Thyroid gland (tissue), 4 donors: ENCODE results near the gene PCARE. TPM values are rescaled to one million over a fixed set of nuclear protein-coding genes. Genes with fewer than 3 reads are reported as not detected.

Experiments used
- DNase-seq, 2 donors: peaks; one replicate each; pipeline ENCODE4 v3.0.0-alpha.2; 2019
- H3K27ac ChIP-seq, 3 donors: fragments of 200-600 bp; sonication (generic); 1 replicate in 2 of 3; 2 replicates in 1 of 3; pipeline ENCODE4 v1.5.1; 2016 to 2019; ENCODE audit warnings: mild to moderate bottlenecking in 1 of 3, moderate library complexity in 1 of 3
- H3K27me3 ChIP-seq: fragments of 200-600 bp; sonication (generic); one replicate; pipeline ENCODE4 v1.5.1; 2019
- H3K36me3 ChIP-seq, 2 donors: fragments of 200-600 bp; sonication (generic); one replicate each; pipeline ENCODE4 v1.5.1; 2016 to 2019
- H3K4me1 ChIP-seq, 2 donors: fragments of 200-600 bp; sonication (generic); one replicate each; pipeline ENCODE4 v1.5.1; 2017 to 2019
- H3K4me3 ChIP-seq, 3 donors: fragments of 200-600 bp; sonication (generic); replicated peaks in 1 of 3; 1 replicate in 2 of 3; 2 replicates in 1 of 3; pipeline ENCODE4 v1.5.1; 2016; ENCODE audit warnings: mild to moderate bottlenecking in 1 of 3
- H3K9me3 ChIP-seq: fragments of 200-600 bp; sonication (generic); one replicate; pipeline ENCODE4 v1.5.1; 2017
- CTCF ChIP-seq, 6 experiments: fragments of 200-600 bp in 3 of 6; fragments of 450-650 bp in 3 of 6; sonication (generic) in 3 of 6; IDR thresholded peaks; one replicate each; pipeline ENCODE4 v1.5.1; 2016 to 2019; ENCODE audit warnings: antibody characterized with exemption in 6 of 6, mild to moderate bottlenecking in 2 of 6, inconsistent platforms in 1 of 6, moderate library complexity in 1 of 6
- POLR2A ChIP-seq, 2 donors: fragments of 450-650 bp; IDR thresholded peaks; one replicate each; pipeline ENCODE4 v1.6.1; 2017; ENCODE audit warnings: antibody characterized with exemption in 2 of 2, mild to moderate bottlenecking in 2 of 2, moderate library complexity in 1 of 2
- WGBS, 2 donors: methylation state at CpG; one replicate each; pipeline ENCODE4 v1.1.5; 2017; 5-methylcytosine and 5-hydroxymethylcytosine counted together
- intact Hi-C: fragments of 100-400 bp; cut with DNase I; formaldehyde crosslinking; loops from one replicate; pipeline ENCODE4 v1.15.1; 2023
- total RNA-seq, 4 donors: library from RNA; depleted of rRNA; stranded (reverse); fragments of >200 nt; gene quantifications; one replicate each; pipeline ENCODE4 v1.2.3, GENCODE V29; 2016

Gene PCARE
- total RNA-seq, 4 donors from 2014 or later = 0.11 TPM; not detected in 3

GRCh38 chr2:29068513-29068912 lies 5.8 kb downstream of the PCARE start:
- no peak overlapping the region for H3K27ac ChIP-seq
- no peaks in the 10 kb centered on the region for H3K27me3 ChIP-seq
- DNase-seq = peak; percentile 86 to 91
- WGBS, 2 donors = 33 to 50% methylated on average over 7 of the region's 7 CpGs
- intact Hi-C loops = no loop called here
- no peaks in the 10 kb centered on the region for H3K36me3 ChIP-seq
- H3K4me1 ChIP-seq = peaks cover 15 to 32% of the 10 kb centered on the region in 2 donors
- no peak for TF ChIP-seq POLR2A (IDR thresholded peaks at IDR 0.05)
- TF ChIP-seq CTCF (IDR thresholded peaks at IDR 0.05) = no peak
- no peaks in the 10 kb centered on the region for H3K9me3 ChIP-seq
- H3K4me3 ChIP-seq = no peak overlapping the region

DNA sequence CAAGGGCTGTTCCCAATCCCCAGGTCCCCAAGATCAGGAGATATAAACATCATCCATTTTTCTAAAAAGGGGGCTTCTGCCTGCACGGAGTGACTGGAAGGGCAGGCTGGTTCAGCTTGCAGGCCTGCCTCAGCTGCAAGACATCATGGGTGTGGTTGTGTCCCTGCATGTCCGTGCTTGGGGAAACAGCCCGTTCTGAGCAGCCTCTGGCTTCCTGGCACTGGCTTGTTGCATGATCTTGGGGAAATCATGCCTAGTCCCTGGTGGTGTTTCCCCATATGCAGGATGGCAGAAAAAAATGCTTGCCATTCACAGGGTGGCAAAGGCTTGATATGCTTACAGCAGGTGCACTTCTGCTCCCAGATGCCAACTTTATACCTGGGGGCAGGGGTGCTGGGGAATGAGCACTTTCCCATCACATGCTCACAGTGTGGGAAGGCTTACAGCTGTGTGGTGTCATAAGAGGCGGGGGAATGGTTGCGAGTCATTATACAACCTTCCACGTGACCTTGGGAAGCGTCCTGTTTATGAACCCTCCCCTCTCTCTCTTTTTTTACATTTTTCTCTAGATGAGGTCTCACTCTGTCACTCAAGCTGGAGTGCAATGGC lies 7.2 kb downstream of the PCARE start:
- no peaks in the 10 kb centered on the region for H3K27me3 ChIP-seq
- DNase-seq = no peak
- no peaks in the 10 kb centered on the region for H3K36me3 ChIP-seq
- H3K27ac ChIP-seq = peak overlapping the region in 1 of 3 donors; percentile 22
- intact Hi-C loops = no loop called here
- peaks cover 23 to 43% of the 10 kb centered on the region in 2 donors for H3K4me1 ChIP-seq
- 89 to 93% methylated on average over 5 to 7 of the region's 7 CpGs for WGBS, 2 donors
- TF ChIP-seq POLR2A (IDR thresholded peaks at IDR 0.05) (no peak), CTCF (IDR thresholded peaks at IDR 0.05) (no peak)
- no peak overlapping the region for H3K4me3 ChIP-seq
- no peaks in the 10 kb centered on the region for H3K9me3 ChIP-seq

DNA sequence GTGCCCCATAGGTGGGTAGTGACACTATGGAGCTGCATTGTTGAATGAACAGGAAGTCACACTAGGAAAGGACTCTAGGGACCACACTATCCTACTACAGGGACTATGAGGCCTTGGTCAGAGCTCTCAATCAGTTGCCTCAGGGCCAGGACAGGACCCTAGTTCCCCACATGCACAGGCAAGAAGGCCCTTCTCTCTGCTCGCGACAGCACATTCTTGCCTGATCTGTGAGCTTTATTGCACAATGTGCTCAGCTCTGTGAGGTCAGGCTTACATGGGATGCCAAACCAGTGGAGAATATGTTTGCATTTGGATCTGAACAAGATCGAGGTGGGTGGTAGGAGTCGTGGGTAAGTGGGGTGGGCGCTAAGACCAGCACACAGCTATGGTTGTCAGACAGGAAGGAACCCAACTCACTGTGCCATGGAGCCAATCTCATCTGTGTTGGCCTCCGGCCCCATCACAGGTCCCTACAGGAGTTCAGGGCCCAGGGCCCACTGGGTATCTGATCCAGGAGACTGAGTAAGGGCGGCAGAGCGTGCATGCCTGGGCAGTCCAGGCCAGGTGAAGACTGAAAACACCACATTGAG lies 8.0 kb downstream of the PCARE start:
- peak; percentile 31 for DNase-seq
- H3K4me1 ChIP-seq = peaks cover 23 to 43% of the 10 kb centered on the region in 2 donors
- H3K4me3 ChIP-seq = no peak overlapping the region
- TF ChIP-seq POLR2A (IDR thresholded peaks at IDR 0.05) = no peak
- TF ChIP-seq CTCF (IDR thresholded peaks at IDR 0.05) = no peak
- no peaks in the 10 kb centered on the region for H3K36me3 ChIP-seq
- intact Hi-C loops = no loop called here
- H3K27me3 ChIP-seq = no peaks in the 10 kb centered on the region
- H3K9me3 ChIP-seq = no peaks in the 10 kb centered on the region
- 67 to 79% methylated on average over 8 of the region's 8 CpGs for WGBS, 2 donors
- peak overlapping the region; percentile 22 to 82 (median 53) for H3K27ac ChIP-seq

DNA sequence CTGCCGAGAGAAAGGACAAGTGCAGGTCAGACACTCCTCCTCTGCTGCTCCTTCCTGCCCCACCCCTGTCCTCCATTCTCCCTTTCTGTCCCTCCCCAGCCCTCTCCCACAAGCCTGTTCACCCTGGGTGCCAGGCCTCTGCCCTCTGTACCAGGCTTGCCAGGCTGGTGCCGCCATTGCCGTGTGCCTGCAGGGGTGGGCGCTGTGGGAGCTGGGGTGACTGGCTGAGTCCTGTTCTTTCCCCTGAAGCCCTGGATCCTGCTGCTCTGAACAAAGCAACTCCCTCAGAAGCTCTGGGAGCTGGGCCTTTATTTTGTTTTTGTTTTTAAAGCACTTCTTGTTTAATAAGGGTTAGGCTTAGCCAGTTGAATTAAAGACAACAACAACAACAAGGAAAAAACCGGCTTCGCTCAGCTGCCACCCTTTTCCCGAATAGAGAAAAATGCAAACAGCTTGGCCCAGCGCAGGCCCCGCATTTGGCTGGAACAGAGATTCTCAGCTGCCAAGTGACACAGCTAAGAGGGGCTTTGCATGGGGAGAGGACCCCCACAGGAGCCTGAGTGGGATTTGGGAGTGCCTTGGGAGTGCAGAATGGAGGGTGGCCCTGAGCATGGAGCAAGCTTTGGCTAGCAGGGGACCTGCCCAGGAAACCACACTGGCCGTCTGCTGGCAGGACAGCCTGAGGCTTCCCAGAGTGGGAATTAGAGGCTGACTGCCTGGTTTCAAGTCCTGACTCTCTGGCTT lies 9.1 kb downstream of the PCARE start:
- Histone ChIP-seq H3K4me1 (peaks cover 23 to 43% of the 10 kb centered on the region in 2 donors), H3K9me3 (no peaks in the 10 kb centered on the region), H3K36me3 (no peaks in the 10 kb centered on the region), H3K4me3 (no peak overlapping the region), H3K27me3 (no peaks in the 10 kb centered on the region), H3K27ac (peak overlapping the region; percentile 78 to 84 (median 82))
- WGBS, 2 donors = 37 to 43% methylated on average over 9 to 10 of the region's 10 CpGs
- intact Hi-C loops = no loop called here
- peak; percentile 48 to 66 for DNase-seq
- TF ChIP-seq POLR2A (IDR thresholded peaks at IDR 0.05) (peak in 1 of 2 donors; percentile 9), CTCF (IDR thresholded peaks at IDR 0.05) (no peak)

DNA sequence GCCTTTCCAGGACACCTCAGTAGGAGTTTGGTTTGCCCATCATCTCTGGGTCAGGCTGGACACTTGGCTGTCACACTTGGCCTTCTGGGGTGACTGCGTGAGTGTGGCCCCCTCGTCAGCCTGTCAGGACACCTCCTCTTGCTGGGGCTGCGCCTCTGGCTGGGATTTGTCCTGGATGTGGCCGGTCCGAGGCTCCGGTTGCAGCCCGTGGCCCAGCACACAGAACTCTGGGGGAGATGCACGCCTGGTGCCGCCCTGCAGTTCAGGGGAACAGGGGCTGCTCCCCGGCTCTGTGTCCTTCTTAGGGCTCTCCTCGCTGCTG lies 9.6 kb downstream of the PCARE start:
- TF ChIP-seq POLR2A (IDR thresholded peaks at IDR 0.05) (no peak), CTCF (IDR thresholded peaks at IDR 0.05) (no peak)
- no peak for DNase-seq
- Histone ChIP-seq H3K27me3 (no peaks in the 10 kb centered on the region), H3K27ac (peak overlapping the region; percentile 78 to 84 (median 82)), H3K36me3 (no peaks in the 10 kb centered on the region), H3K9me3 (no peaks in the 10 kb centered on the region), H3K4me3 (no peak overlapping the region), H3K4me1 (peaks cover 23 to 43% of the 10 kb centered on the region in 2 donors)
- WGBS, 2 donors = 59% methylated on average over 6 of the region's 11 CpGs; no CpG with 5 or more reads in 1 of the 2 donors
- intact Hi-C loops = no loop called here
